ENCODE measurements around the gene PRG3.

DNA sequence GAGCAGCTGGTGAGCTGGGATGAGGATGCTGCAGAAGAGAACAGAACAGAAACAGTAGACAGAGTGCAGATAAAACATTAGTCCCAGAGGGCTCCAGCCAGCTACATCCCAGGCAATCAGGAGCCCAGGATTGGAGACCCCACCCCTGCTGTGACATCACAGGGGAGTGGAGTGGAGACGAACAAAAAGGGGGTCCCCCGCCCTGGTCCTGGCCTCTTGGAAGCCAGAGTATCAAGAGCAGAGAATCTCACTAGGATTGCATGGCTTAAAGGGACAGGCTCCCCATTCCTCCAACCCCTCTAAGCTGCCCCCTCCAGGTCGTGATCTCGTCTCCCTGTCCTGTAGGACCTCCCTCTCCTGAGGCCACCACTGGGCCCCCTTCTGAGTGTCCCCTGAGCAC, 42.8 kb downstream of the PRG3 start, which contains the start of gene P2RX3:
- TF ChIP-seq CTCF (IDR thresholded peaks at IDR 0.05) = no peak
- TF ChIP-seq POLR2AphosphoS5 (IDR thresholded peaks at IDR 0.05) = no peak
- no peak for TF ChIP-seq POLR2A (IDR thresholded peaks at IDR 0.05)

Measured in upper lobe of left lung (tissue), 4 donors.